DND-41 (cell line): Measurements from ENCODE around the gene ALB.

ENCODE experiments used
- EZH2 ChIP-seq: IDR thresholded peaks from 3 replicates; pipeline ENCODE4 v1.6.1; 2012; ENCODE audit warnings: borderline replicate concordance, low read depth, mild to moderate bottlenecking, moderate library complexity, low read length, inconsistent platforms; ENCODE audit not compliant: severe bottlenecking
- TF ChIP-seq, protein P1 (sequence below): IDR thresholded peaks from 2 replicates; pipeline ENCODE4 v1.5.1; 2012; ENCODE audit warnings: borderline replicate concordance, low read length, moderate library complexity, mild to moderate bottlenecking; ENCODE audit not compliant: poor library complexity, severe bottlenecking; ENCODE audit errors: extremely low read depth

DNA sequence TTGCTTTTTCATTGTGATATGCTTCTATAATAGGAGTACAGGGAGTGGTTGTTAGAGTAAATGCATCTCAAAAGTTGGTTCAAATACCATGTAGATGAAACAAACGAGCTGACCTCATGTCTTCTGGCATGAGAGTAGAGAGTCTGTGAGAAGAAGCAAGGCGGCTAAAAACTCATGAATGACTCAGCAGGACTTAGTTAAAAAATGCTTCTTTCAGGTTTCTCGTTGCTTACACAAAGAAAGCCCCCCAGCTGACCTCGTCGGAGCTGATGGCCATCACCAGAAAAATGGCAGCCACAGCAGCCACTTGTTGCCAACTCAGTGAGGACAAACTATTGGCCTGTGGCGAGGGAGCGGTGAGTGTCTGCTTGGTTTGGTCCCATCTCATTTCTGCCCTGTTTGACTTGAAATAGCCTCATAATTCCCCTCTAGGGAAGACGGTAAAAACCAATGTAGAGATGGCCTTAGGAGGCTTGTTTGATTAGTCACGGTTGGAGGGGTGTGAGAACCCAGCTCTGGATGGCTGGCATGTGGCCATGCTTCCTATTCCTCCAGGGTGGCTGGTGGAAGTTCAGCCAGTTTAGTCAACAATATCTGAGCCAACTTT is 46.4 kb downstream of the ALB start:
- TF ChIP-seq, protein P1, sequence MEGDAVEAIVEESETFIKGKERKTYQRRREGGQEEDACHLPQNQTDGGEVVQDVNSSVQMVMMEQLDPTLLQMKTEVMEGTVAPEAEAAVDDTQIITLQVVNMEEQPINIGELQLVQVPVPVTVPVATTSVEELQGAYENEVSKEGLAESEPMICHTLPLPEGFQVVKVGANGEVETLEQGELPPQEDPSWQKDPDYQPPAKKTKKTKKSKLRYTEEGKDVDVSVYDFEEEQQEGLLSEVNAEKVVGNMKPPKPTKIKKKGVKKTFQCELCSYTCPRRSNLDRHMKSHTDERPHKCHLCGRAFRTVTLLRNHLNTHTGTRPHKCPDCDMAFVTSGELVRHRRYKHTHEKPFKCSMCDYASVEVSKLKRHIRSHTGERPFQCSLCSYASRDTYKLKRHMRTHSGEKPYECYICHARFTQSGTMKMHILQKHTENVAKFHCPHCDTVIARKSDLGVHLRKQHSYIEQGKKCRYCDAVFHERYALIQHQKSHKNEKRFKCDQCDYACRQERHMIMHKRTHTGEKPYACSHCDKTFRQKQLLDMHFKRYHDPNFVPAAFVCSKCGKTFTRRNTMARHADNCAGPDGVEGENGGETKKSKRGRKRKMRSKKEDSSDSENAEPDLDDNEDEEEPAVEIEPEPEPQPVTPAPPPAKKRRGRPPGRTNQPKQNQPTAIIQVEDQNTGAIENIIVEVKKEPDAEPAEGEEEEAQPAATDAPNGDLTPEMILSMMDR, result no peak
- no peak for TF ChIP-seq EZH2
